HG02763 (cell line): ENCODE measurements around the gene ISOC2.
"Not testable (repeated sequence)": the region's sequence is repeated elsewhere in the genome, so short reads cannot be mapped to it uniquely, and the experiment has no call there.

Source experiments
- ATAC-seq: cut with Tn5 transposase; IDR thresholded peaks from one replicate; pipeline ENCODE4 v1.9.1; 2021; ENCODE audit warnings: mild to moderate bottlenecking, moderate library complexity; ENCODE audit not compliant: unreplicated experiment

ISOC2 gene, protein sequence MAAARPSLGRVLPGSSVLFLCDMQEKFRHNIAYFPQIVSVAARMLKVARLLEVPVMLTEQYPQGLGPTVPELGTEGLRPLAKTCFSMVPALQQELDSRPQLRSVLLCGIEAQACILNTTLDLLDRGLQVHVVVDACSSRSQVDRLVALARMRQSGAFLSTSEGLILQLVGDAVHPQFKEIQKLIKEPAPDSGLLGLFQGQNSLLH

DNA sequence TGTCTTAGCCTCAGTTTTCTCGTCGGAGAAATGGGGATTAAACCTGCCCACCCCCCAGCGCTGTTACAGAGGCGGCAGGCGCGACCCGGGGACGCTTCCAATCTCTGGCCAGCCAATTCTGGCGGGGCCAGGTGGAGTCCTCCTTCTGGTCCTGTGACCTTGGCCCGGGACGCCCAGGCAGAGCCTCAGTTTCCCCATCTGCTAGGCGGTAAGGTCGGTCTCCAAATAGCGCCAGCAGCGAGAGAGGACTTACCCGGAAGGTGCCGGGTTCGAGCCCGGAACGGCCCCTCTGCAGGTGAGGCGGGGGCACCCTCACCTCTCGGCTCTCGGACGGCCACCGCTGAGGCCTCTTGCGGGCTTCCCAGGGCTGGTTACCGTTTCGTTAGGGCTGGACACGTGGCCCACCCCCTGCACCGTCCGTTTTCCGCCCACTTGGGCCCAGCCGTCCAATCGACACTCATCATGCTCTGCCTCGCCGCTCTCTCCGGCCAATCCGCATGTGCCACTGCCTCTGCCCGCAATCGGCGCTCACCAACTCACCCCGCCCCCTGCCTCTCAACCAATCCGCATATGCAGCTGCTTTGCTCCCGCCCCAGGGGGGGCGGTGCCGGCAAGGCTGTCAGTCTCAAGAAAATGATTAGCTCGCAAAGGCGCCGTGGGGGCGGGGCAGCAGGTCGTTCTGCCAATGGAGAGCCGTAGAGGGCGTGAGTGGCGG lies at the start of gene ISOC2:
ISOC2 (minus strand) TSS at position 384 of the 715 bp plus-strand sequence. CDS start 5,156 bp downstream, outside the sequence.
- ATAC-seq, result peak; percentile 95

DNA sequence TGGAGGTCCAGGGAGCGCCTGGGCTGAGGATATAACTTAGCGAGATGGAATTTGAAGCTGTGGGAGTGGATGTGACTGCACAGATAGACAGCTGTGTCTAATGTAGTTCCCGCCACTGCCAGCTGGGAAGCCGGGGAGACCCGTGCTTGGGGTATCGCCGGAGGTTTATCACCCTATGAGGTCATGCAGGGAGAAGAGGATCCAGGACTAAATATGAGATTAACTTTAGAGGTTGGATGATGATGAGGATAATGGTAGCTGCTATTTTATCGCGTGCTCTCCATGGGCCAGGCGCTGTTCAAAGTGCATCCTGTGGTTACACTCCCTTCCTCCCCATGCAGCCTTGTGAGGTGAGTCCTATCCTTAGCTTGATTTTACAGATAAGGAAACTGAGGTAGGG lies 46.7 kb upstream of the ISOC2 start:
- no peak for ATAC-seq

DNA sequence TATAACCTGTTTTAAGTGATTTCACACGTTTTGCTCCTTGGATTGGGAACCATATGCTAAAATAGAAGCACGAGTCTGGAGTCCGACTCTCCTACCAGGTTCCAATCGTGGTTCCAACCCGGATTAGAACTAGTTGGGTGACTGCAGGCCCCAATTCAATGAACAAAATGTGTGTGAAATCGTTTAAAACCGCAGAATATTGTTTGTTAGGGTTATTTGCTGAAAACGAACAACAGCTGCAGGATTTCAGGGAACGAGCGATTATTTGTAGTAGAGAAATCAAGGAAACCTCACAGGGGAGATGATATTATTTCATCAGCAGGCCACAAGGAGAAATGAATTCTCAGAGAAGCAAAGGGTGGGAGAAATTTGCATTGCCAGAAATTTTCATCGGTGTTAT lies 43.5 kb upstream of the ISOC2 start:
- no peak for ATAC-seq

DNA sequence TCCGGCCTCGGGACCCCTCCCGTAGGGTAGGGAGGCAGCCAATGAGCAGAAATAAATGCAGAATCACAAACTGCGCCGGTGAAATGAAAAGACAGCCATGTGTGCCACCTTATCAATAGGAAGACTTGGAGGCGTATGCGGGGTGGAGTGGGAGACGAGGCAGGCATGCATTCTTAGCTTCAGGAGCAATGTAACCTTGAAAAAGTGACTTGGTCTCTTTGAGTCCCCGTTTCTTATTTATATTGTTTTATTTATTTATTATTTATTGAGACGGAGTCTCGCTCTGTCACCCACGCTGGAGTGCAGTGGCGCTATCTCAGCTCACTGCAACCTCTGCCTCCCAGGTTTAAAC lies 42.8 kb upstream of the ISOC2 start:
- no peak for ATAC-seq

DNA sequence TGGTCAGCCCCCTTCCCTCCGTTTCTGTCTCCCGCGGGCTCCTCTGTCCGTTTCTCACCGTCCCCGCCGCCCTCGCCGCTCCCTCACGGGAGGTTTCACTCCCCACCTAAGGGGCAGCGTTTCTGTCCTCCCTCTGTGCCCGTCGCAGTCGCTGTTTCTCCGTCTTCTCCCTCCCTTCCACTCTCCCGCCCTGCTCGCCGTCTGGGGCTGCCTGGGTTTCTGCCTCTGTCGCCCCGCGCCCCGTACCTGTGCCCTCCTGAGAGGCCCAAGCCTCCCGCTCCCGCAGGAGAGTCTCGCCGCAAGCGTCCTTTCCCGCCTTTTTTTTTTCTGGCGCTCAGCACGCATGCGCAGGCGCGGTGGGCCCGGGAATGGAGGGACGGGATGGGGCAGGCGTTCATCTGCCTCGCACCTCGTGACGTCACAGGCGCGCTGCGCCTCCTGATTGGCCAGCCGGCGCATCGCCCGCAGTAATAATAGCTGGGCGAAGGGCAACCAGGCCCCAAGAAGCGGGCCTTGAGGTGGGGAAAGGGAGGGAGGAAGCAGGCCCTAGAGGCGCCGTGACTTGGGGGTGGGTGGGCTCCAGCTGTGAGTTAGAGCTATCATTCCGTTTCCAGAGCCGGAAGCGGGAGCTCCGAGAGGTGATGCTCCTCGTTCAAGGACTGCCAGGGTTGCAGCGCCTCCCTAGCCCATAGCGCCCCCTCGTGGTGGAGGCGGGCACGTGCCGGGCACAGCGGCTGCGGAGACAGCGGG lies 42.2 kb upstream of the ISOC2 start:
- peak; percentile 89 for ATAC-seq

DNA sequence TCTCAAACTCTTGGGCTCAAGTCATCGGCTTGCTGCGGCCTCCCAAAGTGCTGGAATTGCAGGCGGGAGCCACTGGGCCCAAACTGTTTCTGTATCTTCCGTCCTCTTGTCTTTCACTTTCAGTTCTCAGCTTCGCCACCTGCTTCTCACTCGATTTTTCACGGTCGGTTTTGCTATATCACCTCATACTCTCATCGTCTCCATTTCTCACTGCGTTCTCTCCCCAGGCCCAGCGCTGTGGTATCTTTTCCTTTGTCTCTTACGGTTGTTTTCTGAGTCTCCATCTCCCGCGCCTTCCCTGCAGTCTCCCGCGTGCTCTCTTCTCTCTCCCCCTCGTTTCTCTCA lies 41.7 kb upstream of the ISOC2 start:
- no peak for ATAC-seq

DNA sequence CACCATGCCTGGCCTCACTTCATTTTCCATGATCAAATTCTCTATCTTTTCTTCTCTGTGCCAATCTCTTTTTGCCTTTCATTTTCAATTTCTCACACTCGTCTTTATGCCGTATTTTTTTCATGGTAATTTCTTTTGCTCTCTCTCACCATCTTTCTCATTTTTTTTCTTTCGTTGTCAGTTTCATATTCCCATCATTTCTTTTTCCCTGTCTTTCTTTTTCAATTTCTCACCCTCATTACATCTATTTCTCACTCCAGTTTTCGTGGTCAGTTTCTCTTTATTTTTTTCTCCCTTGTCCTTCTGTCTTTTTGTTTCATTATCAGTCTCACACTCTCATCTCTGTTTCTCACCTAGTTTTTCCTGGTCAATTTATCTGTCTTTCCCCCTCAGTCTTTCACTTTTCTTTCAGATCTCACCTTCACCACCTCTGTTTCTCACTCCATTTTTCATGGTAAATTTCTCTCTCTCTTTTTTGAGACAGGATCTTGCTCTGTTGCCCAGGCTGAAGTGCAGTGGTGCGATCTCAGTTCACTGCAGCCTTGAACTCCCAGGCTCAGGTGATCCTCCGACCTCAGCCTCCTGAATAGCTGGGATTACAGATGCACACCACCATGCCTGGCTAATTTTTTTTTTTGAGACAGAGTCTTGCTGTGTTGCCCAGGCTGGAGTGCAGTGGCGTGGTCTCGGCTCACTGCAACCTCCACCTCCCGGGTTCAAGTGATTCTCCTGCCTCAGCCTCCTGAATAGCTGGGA lies 40.9 kb upstream of the ISOC2 start:
- ATAC-seq, result no peak

DNA sequence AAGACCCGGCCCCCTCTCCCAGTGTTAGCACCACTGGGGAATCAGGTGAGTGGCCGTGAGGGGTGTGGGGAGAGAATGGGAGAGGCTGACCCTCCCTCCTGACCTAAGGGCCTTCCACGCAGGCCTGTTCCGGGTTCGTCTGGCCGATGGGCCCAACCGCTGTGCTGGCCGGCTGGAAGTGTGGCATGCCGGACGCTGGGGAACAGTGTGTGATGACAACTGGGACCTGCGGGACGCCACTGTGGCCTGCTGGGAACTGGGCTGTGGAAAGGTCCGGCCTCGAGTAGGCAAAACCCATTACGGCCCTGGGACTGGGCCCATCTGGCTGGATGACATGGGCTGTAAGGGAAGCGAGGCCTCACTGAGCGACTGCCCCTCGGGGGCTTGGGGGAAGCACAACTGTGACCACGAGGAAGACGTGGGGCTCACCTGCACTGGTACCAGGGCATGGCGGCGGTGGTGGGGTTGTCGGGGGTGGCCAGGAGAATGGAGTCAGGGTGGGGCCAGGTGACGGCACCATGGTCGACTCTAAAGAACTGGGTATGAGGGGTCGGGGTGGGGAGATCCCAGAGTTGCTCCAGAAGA lies 39.0 kb upstream of the ISOC2 start:
- ATAC-seq, result no peak

DNA sequence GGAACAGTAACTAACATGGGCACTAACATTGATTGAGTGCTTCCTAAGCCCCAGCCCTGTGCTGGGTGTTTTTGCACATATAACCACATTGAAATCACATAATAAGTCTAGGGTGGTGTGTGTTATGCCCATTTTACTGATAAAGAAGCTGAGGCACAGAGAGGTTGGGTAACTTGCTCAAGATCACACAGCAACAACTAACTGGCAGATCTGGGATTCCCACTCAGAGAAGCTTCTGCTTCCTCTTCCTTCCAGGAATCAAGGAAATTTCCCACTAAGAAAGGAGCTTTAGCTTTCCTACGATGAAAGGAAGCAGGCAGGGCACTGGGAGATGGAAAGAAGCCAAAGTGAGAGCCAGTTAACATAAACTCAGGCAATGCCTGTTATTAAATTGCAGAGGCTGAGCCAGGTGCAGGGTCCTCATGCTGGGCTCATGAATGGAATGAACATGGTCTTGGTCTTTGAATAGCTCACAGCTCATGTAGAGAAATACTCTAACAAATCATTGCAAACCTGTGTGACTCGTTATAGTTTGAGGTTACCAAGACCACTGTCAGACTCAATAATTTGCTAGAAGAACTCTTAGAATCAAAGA lies 36.9 kb upstream of the ISOC2 start:
- ATAC-seq, result no peak

DNA sequence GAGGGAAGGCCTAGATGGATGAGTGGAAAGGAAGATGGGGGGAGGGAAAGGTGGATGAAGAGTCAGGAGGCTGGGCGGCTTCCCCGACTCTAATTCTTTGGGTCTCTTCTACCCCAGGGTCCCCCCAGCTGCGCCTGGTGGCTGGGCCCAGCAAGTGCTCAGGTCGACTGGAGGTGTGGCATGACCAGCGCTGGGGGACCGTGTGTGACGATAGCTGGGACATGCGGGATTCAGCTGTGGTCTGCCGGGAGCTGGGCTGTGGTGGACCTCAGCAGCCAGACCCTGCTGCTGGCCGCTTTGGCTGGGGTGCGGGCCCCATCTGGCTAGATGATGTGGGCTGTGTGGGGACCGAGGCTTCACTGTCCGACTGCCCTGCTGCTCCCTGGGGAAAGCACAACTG lies 36.3 kb upstream of the ISOC2 start:
- ATAC-seq, result no peak

DNA sequence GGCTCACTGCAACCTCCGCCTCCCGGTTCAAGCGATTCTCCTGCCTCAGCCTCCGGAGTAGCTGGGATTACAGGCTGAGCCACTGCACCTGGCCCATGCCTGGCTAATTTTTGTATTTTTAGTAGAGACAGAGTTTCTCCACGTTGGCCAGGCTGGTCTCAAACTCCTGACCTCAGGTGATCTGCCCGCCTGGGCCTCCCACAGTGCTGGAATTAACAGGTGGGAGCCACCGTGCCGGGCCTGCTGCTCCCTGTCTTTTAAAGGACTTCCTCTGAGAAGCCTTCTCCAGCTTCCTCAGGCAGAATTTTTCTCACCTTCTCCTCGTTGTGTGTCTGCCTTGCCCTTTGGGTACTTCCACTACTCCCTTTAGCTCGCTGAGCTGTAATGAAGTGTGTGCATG lies 35.4 kb upstream of the ISOC2 start:
- not testable (repeated sequence) for ATAC-seq

DNA sequence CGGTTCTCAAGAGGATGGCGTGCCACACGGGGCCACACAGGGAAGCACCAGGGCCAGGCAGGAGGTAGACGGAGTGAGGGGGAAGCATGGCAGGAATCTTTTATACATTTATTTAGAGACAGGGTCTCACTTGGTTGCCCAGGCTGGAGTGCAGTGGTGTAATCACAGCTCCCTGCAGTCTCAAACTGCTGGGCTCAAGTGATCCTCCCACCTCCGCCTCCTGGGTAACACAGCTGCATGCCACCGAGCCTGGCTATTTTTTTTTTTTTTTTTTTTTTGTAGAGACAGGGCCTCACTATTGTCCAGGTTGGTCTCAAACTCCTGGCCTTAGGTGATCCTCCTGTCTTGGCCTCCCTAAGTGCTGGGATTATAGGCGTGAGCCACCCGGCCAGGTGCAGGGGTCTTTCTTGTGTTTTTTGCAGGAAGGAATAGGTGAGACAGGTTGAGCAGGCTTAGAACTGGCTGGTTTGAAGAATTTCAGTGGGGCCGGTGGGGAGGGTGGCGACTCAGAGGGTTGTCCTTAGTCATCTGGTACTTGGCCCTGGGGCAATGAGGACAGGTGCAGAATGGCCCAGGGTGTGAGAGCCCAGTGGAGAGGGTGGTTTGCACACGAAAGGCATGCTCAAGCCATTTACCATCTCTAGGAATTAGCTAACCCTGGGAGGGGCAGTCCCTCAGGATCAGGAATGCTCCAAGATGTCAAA lies 34.4 kb upstream of the ISOC2 start:
- ATAC-seq, result no peak

DNA sequence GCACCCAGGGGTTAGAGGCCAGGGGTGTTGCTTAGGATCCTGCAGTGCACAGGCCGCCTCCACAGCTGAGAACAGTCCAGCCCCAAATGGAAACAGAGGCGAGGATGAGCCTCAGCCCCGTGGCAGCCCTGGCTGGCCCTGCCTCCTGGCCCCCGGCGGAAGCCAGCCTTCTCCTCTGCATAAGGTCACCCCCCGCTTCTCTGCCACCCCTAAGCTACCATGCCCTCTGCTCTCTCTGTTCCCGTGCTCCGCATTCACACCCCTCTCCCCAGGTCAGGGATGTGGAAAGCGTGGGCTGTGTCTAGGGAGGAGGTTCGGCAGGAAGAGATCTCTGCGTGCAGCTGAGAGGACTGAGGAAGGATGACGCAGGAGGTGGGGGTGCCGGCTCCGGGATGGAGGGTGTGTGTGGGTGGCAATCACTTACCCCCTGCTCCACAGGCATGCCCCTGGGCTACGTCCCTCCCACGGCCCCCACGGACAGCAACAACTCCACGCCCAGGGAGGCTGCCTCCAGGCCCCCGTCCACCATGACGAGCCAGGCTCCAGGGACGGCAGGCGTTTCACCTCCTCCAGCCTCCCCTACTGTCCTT lies 32.8 kb upstream of the ISOC2 start:
- ATAC-seq, result no peak

DNA sequence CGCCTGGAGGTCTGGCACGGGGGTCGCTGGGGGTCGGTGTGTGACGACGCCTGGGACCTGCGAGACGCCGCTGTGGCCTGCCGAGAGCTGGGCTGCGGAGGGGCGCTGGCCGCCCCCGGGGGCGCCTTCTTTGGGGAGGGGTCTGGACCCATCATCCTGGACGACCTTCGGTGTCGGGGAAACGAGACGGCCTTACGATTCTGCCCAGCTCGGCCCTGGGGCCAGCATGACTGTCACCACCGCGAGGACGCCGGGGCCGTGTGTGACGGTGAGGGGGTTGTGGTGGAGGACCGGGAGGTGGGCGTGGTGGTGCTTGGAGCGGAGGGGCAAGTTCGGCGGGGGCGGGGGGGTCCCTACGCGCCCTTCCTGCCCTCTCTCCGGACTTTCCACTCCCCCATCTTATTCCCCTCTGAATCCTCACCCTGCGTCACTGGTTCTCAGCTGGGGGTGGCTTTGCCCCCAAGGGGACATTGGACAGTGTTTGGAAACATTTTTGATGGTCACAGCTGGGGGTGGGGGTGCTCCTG lies 32.3 kb upstream of the ISOC2 start:
- no peak for ATAC-seq

DNA sequence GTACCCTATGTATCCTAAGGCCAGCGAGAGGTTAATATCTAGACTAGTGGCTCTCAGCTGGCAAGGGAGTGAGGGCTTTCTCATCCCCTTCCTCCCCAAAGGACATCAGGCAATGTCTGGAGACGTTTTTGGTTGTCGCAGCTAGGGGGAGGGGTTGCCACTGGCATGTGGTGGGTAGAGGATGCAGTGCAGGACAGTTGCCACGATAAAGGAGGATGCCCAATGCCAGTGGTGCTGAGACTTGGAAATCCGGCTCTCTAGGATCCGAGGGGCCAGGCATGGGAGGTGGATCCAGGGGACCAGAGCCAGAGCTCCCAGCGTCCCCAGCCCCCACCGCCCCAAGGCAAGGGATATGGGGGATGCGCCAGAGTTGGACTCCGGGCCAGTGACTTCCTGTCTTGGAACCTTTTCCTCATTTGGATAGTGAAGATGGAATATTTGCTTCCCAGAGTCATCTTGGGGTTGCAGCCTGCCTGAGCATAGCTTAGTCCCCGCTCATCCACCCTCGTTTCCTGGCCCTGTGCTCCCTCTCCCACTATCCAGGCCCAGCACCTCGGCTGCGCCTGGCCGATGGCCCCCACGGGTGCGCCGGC lies 31.7 kb upstream of the ISOC2 start:
- no peak for ATAC-seq

DNA sequence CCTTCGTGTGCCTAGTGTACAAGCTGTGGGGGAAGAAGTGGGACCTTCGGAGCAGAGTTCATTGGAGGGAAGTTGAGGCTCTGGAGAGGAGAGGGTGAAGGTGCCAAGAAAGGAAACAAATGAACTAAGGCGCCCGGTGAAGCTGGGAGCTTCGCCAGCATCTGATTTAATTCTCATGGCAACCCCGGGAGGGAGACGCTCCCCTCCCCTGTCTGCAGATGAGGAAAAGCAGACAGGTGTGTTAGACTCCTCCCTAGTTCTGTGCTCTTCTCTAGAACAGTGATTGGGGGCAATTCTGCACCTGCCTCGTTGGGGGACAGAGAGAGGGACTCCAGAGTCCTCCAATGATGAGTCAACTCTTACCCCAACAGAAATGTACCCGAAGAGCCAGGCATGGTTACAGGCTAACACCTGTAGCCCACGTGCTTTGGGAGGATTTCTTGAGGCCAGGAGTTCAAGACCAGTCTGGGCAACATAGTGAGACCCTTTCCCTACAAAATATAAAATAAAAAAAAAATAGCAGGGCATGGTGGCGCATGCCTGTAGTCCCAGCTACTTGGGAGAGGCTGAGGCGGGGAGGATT lies 31.0 kb upstream of the ISOC2 start:
- no peak for ATAC-seq

DNA sequence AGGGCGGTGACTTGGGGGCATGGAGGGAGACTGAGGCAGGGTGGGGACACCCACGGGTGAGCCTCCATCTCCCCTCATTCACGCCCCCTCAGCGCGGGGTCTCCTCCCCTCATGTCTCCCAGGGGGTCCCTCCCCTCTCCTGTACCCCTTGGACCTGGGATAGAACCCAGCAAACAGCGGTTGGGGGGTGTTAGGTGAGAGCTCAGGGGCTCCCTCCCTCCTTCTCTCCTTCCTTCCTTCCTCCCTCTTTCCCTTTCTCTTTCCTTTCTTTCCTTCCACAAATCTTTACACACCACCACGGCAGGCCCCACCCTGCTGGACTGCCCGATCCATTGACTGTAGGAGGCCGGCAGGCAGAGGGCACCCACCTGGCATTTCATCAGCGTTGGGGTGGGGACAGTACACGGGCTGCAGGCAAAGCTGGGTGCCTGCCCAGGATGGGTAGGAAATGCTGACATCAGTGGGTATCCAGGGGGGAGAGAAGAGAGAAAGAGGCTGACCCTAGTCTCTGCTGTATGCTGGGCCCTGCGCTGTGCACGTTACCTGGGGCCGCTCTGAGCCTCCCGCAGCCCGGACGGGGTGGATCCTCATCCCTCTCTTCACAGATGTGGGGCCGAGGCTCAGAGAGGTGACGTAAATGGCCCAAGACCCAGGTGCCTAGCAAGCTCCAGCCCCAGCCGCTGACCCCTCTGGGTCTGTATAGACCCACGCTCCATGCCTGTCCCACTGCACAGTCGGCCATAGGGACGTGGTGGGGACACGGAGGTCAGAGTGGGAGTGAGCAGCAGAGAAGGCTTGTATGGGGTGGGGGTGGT lies 30.3 kb upstream of the ISOC2 start:
- no peak for ATAC-seq
